Adrenal gland (tissue), 12 donors: ENCODE results near the gene ZC3H18. TPM values are rescaled to one million over a fixed set of nuclear protein-coding genes. Genes with fewer than 3 reads are reported as not detected.

ENCODE experiments used
- polyA plus RNA-seq, 3 donors: library from polyadenylated mRNA; stranded (reverse); fragments of 200-250 nt in 2 of 3; fragments of 350-450 nt in 1 of 3; fragmentation: Illumina TruSeq in 1 of 3; extraction: RNeasy Lipid Tissue Mini Kit (QIAGEN cat#74804) in 1 of 3; gene quantifications; one replicate each; pipeline ENCODE4 v1.2.3, GENCODE V29; 2013 to 2014
- total RNA-seq, 9 donors: library from RNA; depleted of rRNA in 4 of 9; stranded (reverse); fragments of >200 nt in 4 of 9; fragments of 120-200 nt in 1 of 9; fragmentation: NEBNext Ultra II Directional in 1 of 9; extraction: Animal tissue kit (Norgen Biotek cat#: 25700) in 1 of 9; gene quantifications; one replicate each; pipeline versions ENCODE4 v1.1.0 to v1.2.4, GENCODE V29; 2013 to 2023
- donor health status: healthy with polysubstance abuse.
- donor health status: Bipolar disorder and iron deficiency.
- donor health status: DM: yes; HTN: yes; CAD: no.
- donor health status: DM: no; HTN: no; CAD: no.
- donor health status: DM: no; HTN: no; CAD: no.
- donor health status: DM: yes; HTN: yes; CAD: no.

The ZC3H18 gene
- total and polyA plus RNA-seq, 12 donors: 6.1 to 49.1 (median 22.9) TPM

Other genes with a start within 250 kb of the ZC3H18 start
- 1 to 10 TPM in 8 of 9 donors, under 1 TPM in 1; 0.22 to 5.7 (median 2.0) TPM for gene ZNF469, start 187.4 kb upstream of the ZC3H18 start, total RNA-seq
- 1 to 10 TPM in 1 of 3 donors, under 1 TPM in 2; 0.18 to 2.7 (median 0.88) TPM for gene ZNF469, start 187.4 kb upstream of the ZC3H18 start, polyA plus RNA-seq
- 10 to 100 TPM in 1 of 9 donors, 1 to 10 TPM in 6, under 1 TPM in 2; 0.69 to 10.2 (median 3.4) TPM for gene ZFPM1, start 117.1 kb upstream of the ZC3H18 start, total RNA-seq
- 10 to 100 TPM in 1 of 3 donors, 1 to 10 TPM in 1, under 1 TPM in 1; 0.37 to 23.8 (median 7.0) TPM for gene ZFPM1, start 117.1 kb upstream of the ZC3H18 start, polyA plus RNA-seq
- not detected for gene IL17C, start 68.2 kb downstream of the ZC3H18 start, total RNA-seq
- gene IL17C, start 68.2 kb downstream of the ZC3H18 start, polyA plus RNA-seq: not detected
- 100 to 1,000 TPM in 7 of 9 donors, 10 to 100 TPM in 2; 50.5 to 374 (median 136) TPM for gene CYBA, start 80.7 kb downstream of the ZC3H18 start, total RNA-seq
- 100 to 1,000 TPM in 2 of 3 donors, 10 to 100 TPM in 1; 19.6 to 271 (median 258) TPM for gene CYBA, start 80.7 kb downstream of the ZC3H18 start, polyA plus RNA-seq
- gene MVD, start 92.7 kb downstream of the ZC3H18 start, total RNA-seq: 100 to 1,000 TPM in 2 of 9 donors, 10 to 100 TPM in 7; 25.6 to 293 (median 36.3) TPM
- gene MVD, start 92.7 kb downstream of the ZC3H18 start, polyA plus RNA-seq: 100 to 1,000 TPM in 1 of 3 donors, 10 to 100 TPM in 2; 60.7 to 257 (median 66.9) TPM
- gene SNAI3, start 116.1 kb downstream of the ZC3H18 start, total RNA-seq: 1 to 10 TPM in 1 of 9 donors, under 1 TPM in 6, not detected in 2; 0.06 to 1.7 (median 0.57) TPM
- gene SNAI3, start 116.1 kb downstream of the ZC3H18 start, polyA plus RNA-seq: 1 to 10 TPM in 1 of 3 donors, under 1 TPM in 2; 0.11 to 2.1 (median 0.44) TPM
- 10 to 100 TPM in 8 of 9 donors, 1 to 10 TPM in 1; 8.7 to 40.6 (median 30.2) TPM for gene RNF166, start 136.0 kb downstream of the ZC3H18 start, total RNA-seq
- 10 to 100 TPM in 2 of 3 donors, 1 to 10 TPM in 1; 3.0 to 86.3 (median 25.1) TPM for gene RNF166, start 136.0 kb downstream of the ZC3H18 start, polyA plus RNA-seq
- 10 to 100 TPM in 5 of 9 donors, 1 to 10 TPM in 4; 7.9 to 24.7 (median 11.5) TPM for gene CTU2, start 136.1 kb downstream of the ZC3H18 start, total RNA-seq
- 10 to 100 TPM in 2 of 3 donors, 1 to 10 TPM in 1; 3.6 to 43.8 (median 32.5) TPM for gene CTU2, start 136.1 kb downstream of the ZC3H18 start, polyA plus RNA-seq
- gene PIEZO1, start 214.8 kb downstream of the ZC3H18 start, total RNA-seq: 100 to 1,000 TPM in 2 of 9 donors, 10 to 100 TPM in 6, 1 to 10 TPM in 1; 7.9 to 119 (median 91.6) TPM
- 100 to 1,000 TPM in 2 of 3 donors, 10 to 100 TPM in 1; 16.6 to 327 (median 259) TPM for gene PIEZO1, start 214.8 kb downstream of the ZC3H18 start, polyA plus RNA-seq
- 1 to 10 TPM in 7 of 9 donors, under 1 TPM in 1, not detected in 1; 0.52 to 5.7 (median 2.1) TPM for gene CDT1, start 233.4 kb downstream of the ZC3H18 start, total RNA-seq
- gene CDT1, start 233.4 kb downstream of the ZC3H18 start, polyA plus RNA-seq: under 1 TPM; 0.29 to 0.44 (median 0.40) TPM
- 100 to 1,000 TPM; 145 to 297 (median 187) TPM for gene APRT, start 241.5 kb downstream of the ZC3H18 start, total RNA-seq
- 100 to 1,000 TPM; 116 to 227 (median 121) TPM for gene APRT, start 241.5 kb downstream of the ZC3H18 start, polyA plus RNA-seq